ENCODE data around the gene KLHL29.

Gene KLHL29

DNA sequence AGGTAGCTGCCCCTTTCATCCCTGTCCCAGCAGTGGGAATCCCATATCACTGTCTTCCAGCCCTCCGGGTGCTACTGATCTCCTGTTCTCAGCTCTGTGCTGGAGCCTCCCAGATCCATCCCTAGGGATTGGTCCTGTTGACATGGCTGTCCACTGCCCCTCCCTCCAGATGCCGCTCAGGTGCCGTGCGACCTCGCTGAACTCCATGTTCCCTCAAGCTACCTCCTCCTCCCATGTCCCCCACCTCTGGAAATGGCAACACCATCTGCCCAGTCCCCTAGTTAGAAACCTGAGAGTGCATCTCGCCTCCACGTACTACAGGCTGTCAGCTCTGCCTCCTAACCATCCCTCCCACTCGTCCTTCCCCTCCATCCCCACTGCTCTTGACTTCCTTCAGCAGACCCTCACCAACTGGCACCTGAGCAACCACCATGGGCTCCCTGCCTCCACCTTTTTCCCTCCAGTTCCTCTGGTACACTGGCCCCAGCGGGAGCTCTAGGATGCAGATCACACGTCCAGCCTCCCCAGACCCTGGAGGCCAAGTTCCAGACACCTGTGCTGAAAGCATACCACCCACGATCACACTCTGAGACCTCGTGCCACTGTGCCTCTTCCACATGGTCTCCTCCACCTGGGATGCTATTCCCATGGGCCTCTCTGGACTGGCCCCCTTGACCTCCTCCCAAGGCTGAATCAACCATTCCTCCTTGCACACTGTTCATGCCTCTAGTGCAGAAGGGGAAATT, 106.8 kb downstream of the KLHL29 start:
- DNase-seq = no peak

DNA sequence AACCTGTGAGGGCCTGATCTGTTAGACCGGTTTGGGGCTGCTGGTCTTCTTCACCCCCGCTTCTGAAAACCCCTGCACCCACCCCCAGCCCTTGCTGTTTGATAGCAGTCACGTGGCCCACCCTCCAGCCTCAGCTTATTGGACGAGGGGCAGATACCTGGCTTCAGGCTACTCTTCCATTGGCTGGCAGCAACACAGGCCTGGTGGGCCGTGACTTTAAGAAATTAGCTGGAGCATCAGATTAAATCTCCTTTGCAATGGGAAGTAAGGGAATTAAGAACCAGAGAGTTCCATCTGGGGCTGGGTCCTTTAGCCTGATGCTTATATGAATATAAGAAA, 107.3 kb downstream of the KLHL29 start:
- no peak for DNase-seq

DNA sequence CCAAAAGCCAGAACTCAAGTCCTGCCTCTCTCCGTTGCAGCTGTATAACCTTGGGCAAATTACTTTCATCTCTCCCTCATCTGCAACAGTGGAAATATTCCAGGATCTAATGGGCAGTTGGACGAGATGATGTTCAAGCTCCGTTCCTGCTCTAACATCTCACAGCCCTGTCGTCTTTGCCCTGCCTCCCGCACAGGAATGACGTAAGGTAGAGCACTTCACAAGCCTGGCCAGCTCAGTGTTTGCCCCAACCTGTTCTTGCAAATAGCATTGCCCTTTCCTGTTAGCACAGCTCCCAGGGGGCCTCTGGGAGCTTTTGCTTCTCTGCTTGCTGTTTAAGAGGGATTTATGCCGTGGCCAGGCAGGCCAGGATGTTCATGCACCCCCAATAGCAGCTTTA, 107.9 kb downstream of the KLHL29 start:
- no peak for DNase-seq

DNA sequence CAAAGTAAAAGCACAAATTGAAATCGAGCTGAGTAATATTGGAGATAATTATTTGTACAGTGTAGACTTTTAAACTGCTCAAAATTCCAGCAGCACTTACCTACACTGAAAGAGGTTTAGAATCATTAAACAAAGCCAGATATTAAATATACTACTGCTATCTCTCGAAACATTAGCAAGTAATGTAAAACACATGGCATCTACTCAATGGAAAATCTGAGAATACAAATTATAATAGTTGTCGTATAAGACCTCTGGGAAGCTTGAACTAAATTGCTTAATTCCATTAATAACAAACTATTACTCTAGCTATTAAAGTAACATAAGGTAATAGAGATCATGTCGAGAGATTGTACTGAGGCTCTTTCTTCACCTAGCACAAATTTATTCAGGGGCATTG, 108.9 kb downstream of the KLHL29 start:
- no peak for DNase-seq

DNA sequence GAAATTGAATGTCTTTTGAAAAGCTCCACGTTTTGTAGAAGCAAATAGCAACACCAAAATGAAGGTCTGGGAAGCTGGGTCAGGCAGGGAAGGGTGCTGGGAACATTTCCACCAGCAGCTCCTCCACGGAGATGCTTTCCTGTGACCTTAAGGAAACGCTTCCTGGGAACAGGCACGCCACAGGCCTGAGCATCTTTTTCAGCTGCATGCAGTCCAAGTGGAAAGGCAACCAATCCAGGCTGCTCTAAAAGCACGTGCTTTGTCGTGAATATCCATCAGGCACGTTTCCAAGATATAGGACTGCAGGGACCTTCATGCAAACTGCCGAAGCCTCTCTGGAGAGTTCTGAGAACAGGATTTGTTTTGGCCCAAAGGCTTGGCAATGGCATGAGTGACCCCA, 109.3 kb downstream of the KLHL29 start:
- no peak for DNase-seq

DNA sequence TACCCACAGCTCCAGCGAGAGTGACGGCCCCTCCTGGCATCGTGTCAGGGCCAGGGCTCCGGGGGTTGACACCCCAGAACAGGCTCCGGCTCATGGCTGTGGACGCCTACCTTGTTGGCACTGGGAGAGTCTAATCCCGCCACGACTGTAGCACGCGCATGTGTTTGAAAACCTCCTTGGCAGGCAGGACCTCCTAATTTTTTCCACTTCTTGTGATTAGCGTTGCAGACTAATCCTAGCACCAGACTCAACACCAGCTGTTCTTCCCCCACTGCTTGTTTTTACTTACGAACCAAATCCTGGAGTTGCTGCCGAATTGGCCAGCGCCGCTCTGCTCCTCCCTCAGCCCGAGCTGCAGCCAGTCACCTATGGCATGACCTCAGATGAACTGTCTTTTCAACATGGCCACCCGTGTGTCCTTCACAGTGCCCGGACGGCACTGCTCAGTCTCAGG, 110.7 kb downstream of the KLHL29 start:
- DNase-seq = peak in 9 of 58 donors; percentile 22 to 51 (median 28)

DNA sequence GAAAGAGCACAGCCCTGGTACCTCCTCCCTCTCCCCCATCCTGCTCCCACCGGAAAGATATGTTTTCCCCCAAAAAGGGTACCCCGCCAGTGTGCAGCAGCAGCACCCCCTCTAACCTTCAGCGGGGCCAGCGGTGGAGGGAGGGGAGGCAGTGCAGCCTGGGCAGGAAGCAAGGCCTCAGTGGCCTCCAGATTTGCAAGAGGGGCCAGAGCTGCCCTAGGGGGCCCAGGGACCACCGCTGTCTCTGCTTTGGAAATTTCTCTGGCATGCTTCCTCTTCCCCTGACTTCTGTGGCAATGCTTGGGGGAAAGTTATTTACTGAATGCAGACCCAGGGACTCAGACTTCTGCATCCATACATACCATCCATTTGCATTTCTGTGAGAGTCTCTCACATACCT, 111.5 kb downstream of the KLHL29 start:
- DNase-seq = no peak

DNA sequence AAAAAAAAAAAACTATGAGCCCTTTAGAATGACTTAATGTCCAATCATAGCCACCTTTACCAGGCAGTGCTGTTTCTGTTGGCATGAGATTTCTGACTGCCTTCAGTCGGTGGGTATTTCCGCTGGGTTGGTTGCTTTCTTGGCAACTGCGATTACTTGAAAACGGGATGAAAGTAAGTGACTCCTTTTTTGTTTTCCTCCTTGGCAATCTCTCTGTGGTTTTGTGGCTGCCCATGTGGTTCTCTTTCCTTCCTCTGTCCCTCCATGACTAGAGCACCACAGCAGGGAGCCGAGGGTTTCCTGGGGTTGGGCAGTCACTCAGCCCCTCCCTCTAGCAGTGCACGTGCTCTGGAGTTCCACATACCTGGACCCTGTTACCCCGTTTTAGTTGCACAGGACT, 112.1 kb downstream of the KLHL29 start:
- peak in 2 of 58 donors; percentile 14 to 32 for DNase-seq

DNA sequence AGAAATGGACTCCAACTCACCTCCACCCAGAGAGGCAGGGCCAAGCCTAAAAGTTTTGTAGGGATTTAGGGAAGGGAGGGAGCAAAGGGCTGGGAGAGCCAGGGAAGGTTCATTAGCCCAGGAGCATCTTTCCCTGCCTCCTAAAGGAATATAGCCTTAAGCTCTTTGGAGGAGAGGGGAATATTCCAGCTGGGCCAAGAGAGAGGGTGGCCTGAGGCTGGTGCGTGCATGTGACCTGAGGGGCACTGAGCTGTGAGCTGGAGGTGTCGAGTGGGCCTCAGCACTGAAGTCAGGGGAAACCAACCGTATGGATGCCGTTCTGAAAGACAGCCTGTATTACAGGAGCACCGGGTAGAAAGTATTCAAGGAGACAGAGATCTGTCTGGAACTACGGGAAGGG, 112.6 kb downstream of the KLHL29 start:
- no peak for DNase-seq

DNA sequence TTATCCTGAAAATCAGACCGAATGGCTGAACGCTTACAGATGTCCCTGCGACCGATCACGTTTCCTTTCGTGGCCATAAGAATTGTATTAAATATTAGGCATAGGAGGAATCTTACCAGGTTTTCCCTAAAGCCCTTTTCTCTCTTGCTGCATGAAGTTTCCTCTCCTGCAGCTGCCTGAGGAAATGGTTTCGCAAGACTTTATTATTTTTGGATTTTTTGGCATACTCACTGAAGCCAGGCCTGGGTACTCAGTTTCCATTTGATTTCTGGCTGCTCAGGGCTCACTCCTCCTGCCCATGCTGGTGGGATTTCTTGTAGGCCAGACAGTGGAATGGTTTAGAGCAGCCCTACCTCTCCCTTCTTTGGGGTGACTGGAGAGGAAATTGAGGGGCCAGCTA, 114.0 kb downstream of the KLHL29 start:
- no peak for DNase-seq

DNA sequence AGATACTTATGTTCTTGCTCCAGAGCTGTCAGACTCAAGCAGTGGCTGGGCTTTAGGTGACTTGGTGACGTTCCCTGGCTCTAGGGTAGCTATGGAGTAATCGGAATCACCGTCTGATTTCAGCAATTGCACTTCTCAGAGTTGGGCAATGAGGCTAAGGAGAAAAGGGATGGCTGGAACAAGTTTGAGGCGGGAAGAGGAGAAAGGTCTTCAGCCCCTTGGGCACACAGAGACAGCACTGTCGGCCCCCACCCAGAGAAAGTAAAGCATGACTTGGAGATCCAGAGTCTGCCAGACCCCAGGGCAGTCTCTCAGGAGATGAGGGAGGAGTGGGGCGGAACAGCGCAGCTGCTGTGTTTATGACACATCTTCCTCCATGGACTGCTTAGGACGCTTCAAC, 114.5 kb downstream of the KLHL29 start:
- no peak for DNase-seq

DNA sequence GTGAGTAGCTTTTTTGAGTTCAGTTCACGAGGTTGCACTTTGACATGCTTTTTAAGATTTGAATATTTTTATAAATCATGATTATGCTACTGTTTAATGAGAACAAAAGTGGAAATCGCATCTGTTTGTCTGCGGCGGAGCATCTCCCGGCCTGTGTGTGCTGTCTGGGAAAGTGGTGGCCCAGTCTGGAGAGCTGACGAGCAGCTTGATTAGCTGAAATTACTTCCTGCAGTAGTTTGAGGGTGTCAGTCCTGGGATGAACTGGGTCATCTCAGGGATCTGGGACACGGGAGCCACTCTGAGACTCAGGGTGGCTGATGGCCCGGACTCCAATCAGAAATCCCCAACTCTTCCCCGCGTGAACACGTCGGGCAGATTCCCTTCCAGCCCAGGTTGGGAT, 115.9 kb downstream of the KLHL29 start:
- no peak for DNase-seq

DNA sequence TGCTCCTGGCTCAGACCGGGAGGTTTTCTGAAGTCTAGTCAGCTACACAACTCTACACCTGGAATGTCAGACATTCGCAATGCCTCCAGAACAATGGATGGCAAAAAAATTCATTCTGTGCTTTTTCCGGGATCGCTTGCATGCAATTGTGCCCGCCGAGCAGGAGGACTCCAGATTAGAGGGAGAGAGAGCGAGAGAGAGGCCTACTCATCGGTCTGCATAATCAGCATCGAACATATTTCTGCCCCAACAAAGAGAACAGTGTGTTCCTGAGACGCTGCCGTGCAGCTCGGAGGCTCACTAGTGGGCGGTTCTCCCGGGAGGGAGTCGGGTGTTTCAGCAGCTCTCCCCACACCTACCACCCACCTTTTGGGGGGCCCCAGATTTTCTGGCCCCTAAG, 117.1 kb downstream of the KLHL29 start:
- DNase-seq = peak in 45 of 58 donors; percentile 10 to 80 (median 44)

DNA sequence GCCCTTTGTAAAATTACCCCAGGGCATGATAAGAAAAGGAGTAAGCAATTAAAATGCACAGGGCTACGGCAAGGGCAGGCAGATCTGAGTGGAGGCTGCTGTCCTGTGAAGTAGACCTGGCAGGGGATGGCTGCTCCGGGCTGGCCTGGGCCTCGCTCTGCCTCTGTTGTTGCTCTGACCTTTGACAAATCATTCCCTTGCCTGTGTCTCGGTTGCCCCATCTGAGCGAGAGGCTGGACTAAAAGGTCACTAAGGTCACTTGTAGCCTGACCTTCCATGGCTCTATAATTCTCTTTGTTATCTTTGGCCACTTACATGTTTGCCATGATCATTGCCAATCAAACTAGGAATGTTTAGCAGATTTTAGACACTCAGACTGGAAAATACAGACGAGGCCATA, 118.1 kb downstream of the KLHL29 start:
- DNase-seq = no peak

DNA sequence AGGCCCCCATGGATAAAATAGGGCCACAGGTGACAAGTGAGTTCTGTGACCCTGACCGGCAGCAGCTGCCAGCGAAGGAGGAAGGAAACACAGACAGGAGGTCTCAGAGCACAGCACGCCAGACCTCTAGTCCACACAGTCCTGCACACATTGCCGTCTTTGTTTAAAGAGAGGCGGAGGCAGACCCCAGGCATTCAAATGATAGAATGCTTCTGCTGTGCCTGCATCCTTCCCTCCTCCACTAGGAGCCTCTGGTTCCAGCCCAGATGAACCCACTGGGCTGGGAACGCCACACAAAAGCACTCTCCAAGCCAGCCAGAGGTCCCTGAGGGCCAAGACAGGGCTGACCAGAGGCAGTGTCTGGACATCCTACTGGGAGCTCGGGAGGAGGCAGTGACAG, 118.7 kb downstream of the KLHL29 start:
- no peak for DNase-seq

DNA sequence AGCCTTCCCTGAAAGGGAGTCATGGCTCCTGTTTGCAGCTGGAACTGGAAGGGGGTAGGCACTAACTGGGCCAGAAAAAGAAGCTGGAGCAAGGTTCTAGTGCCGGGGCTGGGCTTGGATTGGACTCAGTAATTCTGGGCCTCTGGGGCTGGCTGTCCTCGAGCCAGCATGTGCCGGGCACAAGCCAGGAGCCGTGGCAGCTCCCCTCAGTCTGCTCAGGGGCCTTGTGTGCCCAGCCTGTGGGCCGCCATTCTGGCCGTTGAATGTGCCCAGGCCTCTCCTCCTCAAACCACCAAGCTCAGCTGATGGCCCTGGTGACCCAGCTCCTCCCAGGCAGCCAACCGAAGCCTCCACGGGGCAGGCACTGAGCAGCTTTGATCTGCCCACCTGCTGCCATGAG, 119.6 kb downstream of the KLHL29 start:
- no peak for DNase-seq

DNA sequence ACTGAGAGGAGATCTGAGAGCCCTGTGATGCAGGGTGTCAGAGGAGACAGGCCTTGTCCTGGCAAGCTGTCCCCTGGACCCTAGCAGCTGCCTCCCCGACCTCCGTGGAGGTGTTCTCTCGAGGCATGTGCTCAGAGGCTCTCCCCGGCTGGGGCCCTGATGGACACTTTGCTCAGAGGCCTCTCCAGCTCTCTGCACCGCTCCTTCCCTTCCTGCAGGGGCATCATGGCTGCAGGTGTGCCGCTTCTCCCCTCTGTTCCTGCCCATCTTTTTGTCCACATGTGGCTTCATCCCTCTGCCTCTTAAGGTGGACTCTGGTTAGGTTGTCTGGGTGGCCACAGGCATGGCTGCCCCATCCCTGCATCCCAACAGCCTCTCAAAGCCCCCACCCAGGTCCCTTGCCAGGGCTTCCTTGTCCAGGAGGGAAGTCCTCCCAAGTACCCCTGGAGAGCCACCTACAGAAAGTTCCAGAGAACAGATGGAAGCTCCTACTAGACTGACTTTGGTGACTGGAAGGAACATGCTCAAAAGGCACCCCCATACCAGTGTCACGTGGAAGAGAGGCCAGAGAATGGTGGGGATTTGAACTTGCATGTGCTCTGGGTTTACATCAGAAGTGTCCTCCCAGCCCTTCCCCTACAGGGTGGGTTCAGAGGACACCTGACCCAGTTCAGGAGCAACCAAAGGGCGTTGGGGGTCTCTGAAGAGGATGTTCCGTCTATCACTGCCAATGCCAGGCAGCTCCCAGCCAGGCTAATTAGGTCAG, 120.4 kb downstream of the KLHL29 start:
- no peak for DNase-seq

DNA sequence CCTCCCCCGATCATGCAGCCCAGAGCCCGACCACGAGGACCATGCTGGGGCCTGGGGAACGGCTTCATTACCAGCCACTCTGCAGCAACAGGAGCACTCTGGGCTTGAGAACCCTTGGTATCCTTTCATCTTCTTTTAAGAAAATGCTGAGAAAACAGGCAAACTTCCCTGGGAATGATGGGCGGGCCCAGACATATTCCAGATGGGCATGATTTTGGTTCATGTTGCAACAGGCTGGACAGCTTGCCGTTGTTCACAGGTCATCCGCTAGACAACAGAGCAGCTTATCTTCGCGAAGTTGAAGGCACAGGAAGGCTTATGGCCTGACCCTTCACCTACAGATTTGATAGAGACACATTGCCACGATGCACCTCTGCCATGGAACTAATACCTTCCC, 121.0 kb downstream of the KLHL29 start:
- no peak for DNase-seq

DNA sequence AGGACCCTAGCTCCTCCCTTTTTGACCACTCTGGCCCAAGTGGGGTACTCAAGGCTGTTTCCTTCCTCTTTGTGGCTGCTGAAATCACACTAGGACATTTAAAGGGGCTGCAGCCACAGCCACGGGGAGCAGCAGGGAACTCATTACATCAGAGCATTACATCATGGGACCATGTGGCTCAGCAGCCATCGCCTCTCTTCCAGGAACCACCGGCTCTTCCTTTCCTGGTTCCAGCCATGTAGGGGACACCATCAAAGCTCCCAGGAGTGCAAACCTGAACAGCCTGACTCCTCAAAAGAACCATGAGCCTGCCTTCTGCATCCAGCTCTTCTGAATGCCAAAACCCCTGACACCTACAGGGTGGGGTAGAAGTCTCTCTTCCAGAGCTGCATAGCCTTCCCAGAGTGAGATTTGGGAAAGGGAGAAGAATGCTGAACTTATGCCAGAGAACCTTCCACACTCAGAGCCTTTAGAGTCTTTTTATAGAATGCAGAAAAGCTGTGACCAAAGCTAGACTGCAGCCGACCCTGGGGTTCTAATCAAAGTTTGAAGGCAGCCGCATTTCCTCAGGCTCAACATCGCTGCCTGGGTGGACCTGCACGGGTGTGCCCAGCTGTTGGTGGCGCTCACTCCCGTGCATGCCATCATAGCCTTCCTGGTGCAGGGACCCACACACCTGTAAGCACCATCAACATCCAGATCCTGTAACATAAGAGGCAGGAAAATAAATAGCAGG, 121.7 kb downstream of the KLHL29 start:
- no peak for DNase-seq

DNA sequence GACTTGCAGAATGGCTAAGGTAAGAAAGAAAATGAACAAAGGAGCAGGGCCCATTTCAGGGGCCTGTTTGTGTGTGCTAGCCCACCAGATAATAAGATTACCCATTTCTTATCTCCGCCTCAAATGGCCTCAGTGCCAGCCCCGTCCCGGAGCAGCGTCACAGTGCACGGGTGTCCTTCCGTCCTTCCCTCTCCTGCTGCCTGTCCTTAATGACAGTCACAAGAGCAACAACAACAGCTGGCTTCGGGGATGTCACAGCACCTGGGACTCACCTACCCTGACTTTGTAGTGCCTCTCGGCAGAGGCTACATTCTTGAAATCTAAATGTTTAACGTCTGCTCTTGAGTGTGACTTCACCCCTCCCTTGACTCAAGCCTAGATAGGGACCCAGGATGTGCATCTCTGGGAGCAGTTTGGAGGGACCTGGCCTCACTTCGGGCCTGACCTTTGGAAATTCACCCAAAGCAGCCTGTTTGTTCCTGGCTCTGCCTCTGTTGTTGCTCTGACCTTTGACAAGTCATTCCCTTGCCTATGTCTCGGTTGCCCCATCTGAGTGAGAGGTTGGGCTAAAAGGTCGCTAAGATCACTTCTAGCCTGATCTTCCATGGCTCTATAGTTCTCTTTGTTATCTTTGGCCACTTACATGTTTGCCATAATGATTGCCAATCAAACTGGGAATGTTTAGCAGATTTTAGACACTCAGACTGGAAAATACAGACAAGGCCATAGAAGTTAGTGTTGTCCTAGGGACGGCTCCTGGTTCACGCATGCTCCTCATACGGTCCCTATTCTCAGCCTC, 122.5 kb downstream of the KLHL29 start:
- DNase-seq = no peak

DNA sequence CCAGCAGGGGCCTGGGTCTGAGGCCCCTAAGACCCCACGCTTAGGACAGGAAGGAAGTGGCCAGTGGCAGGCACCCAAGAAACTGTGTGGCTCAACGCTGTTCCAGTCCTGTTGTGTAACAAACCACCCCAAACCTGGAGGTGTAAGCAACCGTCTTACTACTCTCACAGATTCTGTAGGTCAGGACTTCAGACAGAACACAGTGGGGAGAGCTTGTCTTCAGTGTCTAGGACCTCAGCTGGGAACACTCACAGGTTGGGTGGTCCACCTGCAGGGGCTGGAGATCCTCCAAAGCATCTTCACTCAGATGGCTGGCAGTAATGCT, 123.0 kb downstream of the KLHL29 start:
- no peak for DNase-seq

DNA sequence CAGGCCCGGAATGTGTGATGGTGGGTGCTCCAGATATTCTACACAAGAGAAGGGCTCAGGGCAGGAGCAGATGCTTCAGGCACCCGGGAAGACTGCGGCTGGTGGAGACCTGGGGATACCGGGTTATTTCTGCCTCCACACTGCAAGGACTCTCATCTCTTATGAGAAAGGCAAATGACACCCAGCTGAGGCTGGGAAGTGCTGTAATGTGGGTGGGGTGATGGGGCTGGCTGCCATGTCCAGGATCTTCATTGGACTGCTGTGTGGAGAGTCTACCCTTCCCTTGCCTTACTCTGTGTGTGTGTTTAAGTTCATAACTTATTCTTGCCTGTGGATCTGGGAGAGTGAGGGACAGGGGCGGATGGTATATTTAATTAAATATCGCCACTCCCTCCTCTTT, 124.1 kb downstream of the KLHL29 start:
- no peak for DNase-seq

All from anterior cingulate cortex (tissue), 58 donors.